Skeletal muscle tissue (tissue), 4 donors: Measurements from ENCODE around the gene NDUFB8. TPM values are rescaled to one million over a fixed set of nuclear protein-coding genes. Genes with fewer than 3 reads are reported as not detected.
A peak's percentile ranks its signal among the peaks of the same experiment; 100 is the strongest.

ENCODE experiments used
- H3K27ac ChIP-seq: one replicate; pipeline ENCODE4 v1.7.0; 2013; ENCODE audit warnings: mild to moderate bottlenecking, low read depth, low read length, inconsistent platforms
- H3K27me3 ChIP-seq, 3 donors: one replicate each; pipeline ENCODE4 v1.7.0; 2013; ENCODE audit warnings: low read length in 3 of 3; ENCODE audit not compliant: control insufficient read depth in 3 of 3, insufficient read depth in 3 of 3
- H3K36me3 ChIP-seq, 3 donors: one replicate each; pipeline ENCODE4 v1.7.0; 2013; ENCODE audit warnings: low read length in 3 of 3; ENCODE audit not compliant: control insufficient read depth in 3 of 3, insufficient read depth in 3 of 3
- H3K4me1 ChIP-seq, 3 donors: one replicate each; pipeline ENCODE4 v1.7.0; 2013; ENCODE audit warnings: low read length in 3 of 3, mild to moderate bottlenecking in 3 of 3; ENCODE audit not compliant: control insufficient read depth in 3 of 3, insufficient read depth in 3 of 3
- H3K4me3 ChIP-seq, 3 donors: one replicate each; pipeline ENCODE4 v1.7.0; 2013; ENCODE audit warnings: low read length in 3 of 3
- H3K9ac ChIP-seq, 3 donors: one replicate each; pipeline ENCODE4 v1.7.0; 2013; ENCODE audit warnings: low read length in 3 of 3, mild to moderate bottlenecking in 3 of 3, moderate library complexity in 2 of 3, low read depth in 1 of 3
- H3K9me3 ChIP-seq, 3 donors: one replicate each; pipeline ENCODE4 v1.7.0; 2013; ENCODE audit warnings: low read length in 3 of 3; ENCODE audit not compliant: control insufficient read depth in 3 of 3
- total RNA-seq: library from RNA; depleted of rRNA; stranded (reverse); fragments of >200 nt; gene quantifications from one replicate; pipeline ENCODE4 v1.2.3, GENCODE V29; 2014
- donor health status: Osteomylitis.

NDUFB8 gene
- total RNA-seq, 1 donor from 2014 or later, result 95.0 TPM

DNA sequence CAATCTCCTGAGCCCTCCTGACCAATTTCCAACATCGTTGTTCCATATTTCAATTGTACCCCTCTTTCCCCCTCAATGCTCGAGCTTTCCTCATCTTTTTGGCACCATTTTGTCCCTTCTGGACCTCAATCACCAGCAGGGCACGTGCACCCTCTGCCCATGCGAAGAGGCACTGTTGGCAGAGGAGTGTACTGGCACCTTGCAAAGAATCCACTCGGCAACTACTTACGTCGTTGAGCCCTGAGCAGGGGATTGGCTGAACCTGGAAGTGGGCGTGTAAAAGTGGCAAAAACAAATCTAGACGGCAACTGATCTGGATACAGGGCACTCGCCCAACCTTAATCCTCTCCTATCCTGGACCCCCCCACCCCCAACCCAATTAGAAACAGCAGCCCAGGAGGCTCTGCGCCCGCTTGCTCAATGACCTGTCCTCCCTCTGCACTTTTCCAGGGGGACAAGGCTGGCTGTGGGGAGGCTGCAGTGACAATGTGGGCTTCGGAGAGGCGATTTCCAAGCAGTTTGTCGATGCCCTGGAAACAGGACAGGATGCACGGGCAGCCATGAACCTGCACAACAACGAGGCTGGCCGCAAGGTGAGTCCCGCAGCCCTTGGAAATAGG is 48.1 kb downstream of the NDUFB8 start:
- no peak overlapping the region for H3K27ac ChIP-seq
- H3K4me3 ChIP-seq, result peak overlapping the region; percentile 63 to 75 (median 68)
- H3K36me3 ChIP-seq, result peaks cover 2 to 15% (median 8%) of the 10 kb centered on the region in 3 donors
- peaks cover 14 to 15% (median 15%) of the 10 kb centered on the region in 3 donors for H3K4me1 ChIP-seq
- peak overlapping the region; percentile 4 to 75 (median 69) for H3K9ac ChIP-seq
- H3K27me3 ChIP-seq, result peaks cover 18 to 28% (median 21%) of the 10 kb centered on the region in 3 donors
- no peaks in the 10 kb centered on the region for H3K9me3 ChIP-seq

DNA sequence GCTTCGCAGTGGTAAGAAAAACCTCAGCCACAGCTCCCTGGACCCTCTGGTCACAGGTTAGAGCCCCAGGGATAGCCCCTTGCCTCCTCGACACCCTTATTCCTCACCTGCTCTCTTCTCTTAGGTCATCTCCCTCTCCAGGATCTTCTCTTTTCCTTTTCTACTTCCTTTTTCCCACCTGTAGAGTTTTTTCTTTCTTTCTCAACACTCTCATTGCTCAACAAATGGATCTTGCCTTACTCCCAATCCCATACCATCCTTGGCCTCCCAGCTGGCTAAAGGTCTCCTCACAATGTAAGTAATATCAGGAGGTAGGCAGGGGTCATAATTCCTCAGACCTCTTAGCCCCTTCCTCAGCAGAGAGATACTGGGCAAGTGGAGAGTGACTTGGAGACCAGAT is 49.7 kb downstream of the NDUFB8 start:
- Histone ChIP-seq H3K27me3 (peaks cover 18 to 28% (median 21%) of the 10 kb centered on the region in 3 donors), H3K36me3 (peaks cover 2 to 5% (median 2%) of the 10 kb centered on the region in 3 donors)

DNA sequence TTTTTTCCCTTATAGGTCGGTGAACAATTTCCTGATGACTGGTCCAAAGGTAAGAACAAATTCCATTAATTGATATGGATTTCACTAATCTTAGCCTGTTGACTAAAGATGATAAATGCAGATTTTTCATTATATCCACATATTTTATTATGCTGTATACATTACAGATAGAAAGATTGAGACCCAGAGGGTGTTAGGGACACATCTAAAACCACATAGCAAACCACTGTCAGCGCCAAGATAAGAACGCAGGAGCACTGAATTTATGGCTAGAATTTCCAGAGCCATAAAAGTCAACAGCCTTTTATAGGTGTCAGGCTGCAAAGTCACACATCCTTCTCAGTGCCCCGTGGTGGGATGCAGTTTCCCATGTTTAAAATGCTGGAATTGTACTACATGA is 50.6 kb downstream of the NDUFB8 start:
- Histone ChIP-seq H3K4me1 (peaks cover 14 to 15% (median 15%) of the 10 kb centered on the region in 3 donors), H3K27me3 (peaks cover 18 to 28% (median 21%) of the 10 kb centered on the region in 3 donors), H3K4me3 (no peak overlapping the region), H3K9ac (no peak overlapping the region), H3K9me3 (no peaks in the 10 kb centered on the region), H3K36me3 (no peaks in the 10 kb centered on the region), H3K27ac (no peak overlapping the region)

More for the DNA sequence above, 49.7 kb downstream of the NDUFB8 start:
- no peak overlapping the region for H3K27ac ChIP-seq
- H3K9ac ChIP-seq, result no peak overlapping the region
- no peak overlapping the region for H3K4me3 ChIP-seq
- peaks cover 14 to 15% (median 15%) of the 10 kb centered on the region in 3 donors for H3K4me1 ChIP-seq
- H3K9me3 ChIP-seq, result no peaks in the 10 kb centered on the region

DNA sequence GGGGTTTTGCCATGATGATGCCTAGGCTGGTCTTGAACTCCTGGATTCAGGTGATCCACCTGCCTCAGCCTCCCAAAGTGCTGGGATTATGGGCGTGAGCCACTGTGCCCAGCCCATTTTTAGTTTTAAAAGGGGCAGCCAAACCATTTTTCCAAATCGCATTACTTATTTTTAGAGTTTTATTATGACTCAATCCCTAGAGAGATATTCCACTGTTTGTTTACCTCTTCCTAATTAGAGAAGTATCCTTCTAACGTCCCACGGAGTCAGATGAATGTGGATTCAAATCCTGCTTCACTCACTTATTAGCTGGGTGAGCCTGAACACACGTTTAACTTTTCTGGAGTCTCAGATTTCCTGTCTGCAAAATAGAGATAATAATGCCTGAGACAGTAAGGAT is 51.7 kb downstream of the NDUFB8 start:
- no peaks in the 10 kb centered on the region for H3K9me3 ChIP-seq
- peaks cover 18 to 28% (median 21%) of the 10 kb centered on the region in 3 donors for H3K27me3 ChIP-seq
- peaks cover 13 to 14% (median 14%) of the 10 kb centered on the region in 3 donors for H3K4me1 ChIP-seq
- no peak overlapping the region for H3K27ac ChIP-seq
- no peak overlapping the region for H3K4me3 ChIP-seq
- H3K9ac ChIP-seq, result no peak overlapping the region
- H3K36me3 ChIP-seq, result no peaks in the 10 kb centered on the region

Other genes starting within 250 kb of the NDUFB8 start
- 9.9 TPM for gene BLOC1S2, start 243.2 kb downstream of the NDUFB8 start, total RNA-seq
- not detected for gene PKD2L1, start 199.6 kb downstream of the NDUFB8 start, total RNA-seq
- 115 TPM for gene SCD, start 182.6 kb downstream of the NDUFB8 start, total RNA-seq
- gene WNT8B, start 66.9 kb downstream of the NDUFB8 start, total RNA-seq, result not detected
- gene SEC31B, start 10.0 kb downstream of the NDUFB8 start, total RNA-seq, result 2.6 TPM
- gene HIF1AN, start 6.1 kb upstream of the NDUFB8 start, total RNA-seq, result 19.3 TPM
- gene PAX2, start 215.7 kb upstream of the NDUFB8 start, total RNA-seq, result not detected